Measurements from ENCODE around the gene CMIP. TPM values are rescaled to one million over a fixed set of nuclear protein-coding genes. Genes with fewer than 3 reads are reported as not detected.

The CMIP gene
- total and polyA plus RNA-seq, 3 donors from 2014 or later = 34.9 to 72.5 (median 42.0) TPM

GRCh38 chr16:81612351-81613163 is 167.9 kb downstream of the CMIP start:
- Histone ChIP-seq H3K27me3 (no peaks in the 10 kb centered on the region), H3K4me3 (no peak overlapping the region), H3K27ac (no peak overlapping the region), H3K9me3 (no peaks in the 10 kb centered on the region), H3K4me1 (peaks cover 6% of the 10 kb centered on the region), H3K36me3 (ENCODE audit: low read depth, missing control alignments) (no peaks in the 10 kb centered on the region)
- intact Hi-C loops (cut with DNase I; ENCODE audit: low total_unique reads) = loop anchor here (10.0 kb wide), 2 partner anchors 102 to 208 kb away; no protein-coding TSS in a partner anchor
- WGBS, 2 donors = 62 to 72% methylated on average over 14 to 17 of the region's 17 CpGs
- no peak for TF ChIP-seq POLR2A (IDR thresholded peaks at IDR 0.05)
- TF ChIP-seq, protein P1, sequence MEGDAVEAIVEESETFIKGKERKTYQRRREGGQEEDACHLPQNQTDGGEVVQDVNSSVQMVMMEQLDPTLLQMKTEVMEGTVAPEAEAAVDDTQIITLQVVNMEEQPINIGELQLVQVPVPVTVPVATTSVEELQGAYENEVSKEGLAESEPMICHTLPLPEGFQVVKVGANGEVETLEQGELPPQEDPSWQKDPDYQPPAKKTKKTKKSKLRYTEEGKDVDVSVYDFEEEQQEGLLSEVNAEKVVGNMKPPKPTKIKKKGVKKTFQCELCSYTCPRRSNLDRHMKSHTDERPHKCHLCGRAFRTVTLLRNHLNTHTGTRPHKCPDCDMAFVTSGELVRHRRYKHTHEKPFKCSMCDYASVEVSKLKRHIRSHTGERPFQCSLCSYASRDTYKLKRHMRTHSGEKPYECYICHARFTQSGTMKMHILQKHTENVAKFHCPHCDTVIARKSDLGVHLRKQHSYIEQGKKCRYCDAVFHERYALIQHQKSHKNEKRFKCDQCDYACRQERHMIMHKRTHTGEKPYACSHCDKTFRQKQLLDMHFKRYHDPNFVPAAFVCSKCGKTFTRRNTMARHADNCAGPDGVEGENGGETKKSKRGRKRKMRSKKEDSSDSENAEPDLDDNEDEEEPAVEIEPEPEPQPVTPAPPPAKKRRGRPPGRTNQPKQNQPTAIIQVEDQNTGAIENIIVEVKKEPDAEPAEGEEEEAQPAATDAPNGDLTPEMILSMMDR (IDR thresholded peaks at IDR 0.05) = no peak
- no peak for DNase-seq

DNA sequence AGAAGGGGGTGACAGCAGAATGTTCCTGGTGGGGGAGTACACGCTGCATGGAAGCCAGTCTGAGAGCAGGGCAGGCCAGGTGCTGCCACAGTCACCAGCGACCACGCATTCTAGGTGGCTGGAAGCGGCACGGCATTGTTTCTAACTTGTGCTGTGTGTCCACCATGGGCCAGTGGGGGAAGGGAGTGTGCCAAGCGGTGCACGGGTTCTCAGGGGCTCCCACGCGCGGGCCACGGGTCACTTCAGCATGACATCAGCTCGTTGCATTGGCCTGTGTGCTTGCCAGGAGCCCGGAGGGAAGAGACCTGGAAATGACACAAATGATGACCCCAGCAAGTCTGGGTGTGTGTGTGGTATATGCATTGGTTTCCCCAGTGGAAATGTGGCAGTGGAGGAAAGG is 169.6 kb downstream of the CMIP start:
- TF ChIP-seq, protein P1 (IDR thresholded peaks at IDR 0.05) = no peak
- TF ChIP-seq POLR2A (IDR thresholded peaks at IDR 0.05) = no peak
- peaks cover 6% of the 10 kb centered on the region for H3K4me1 ChIP-seq
- DNase-seq = no peak
- no peak overlapping the region for H3K27ac ChIP-seq
- intact Hi-C loops (cut with DNase I; ENCODE audit: low total_unique reads) = loop anchor here (10.0 kb wide), 2 partner anchors 101 to 209 kb away; no protein-coding TSS in a partner anchor
- no peak overlapping the region for H3K4me3 ChIP-seq
- WGBS, 2 donors = 78 to 94% methylated on average over 13 of the region's 13 CpGs
- H3K36me3 ChIP-seq (ENCODE audit: low read depth, missing control alignments) = no peaks in the 10 kb centered on the region
- H3K9me3 ChIP-seq = no peaks in the 10 kb centered on the region
- no peaks in the 10 kb centered on the region for H3K27me3 ChIP-seq

DNA sequence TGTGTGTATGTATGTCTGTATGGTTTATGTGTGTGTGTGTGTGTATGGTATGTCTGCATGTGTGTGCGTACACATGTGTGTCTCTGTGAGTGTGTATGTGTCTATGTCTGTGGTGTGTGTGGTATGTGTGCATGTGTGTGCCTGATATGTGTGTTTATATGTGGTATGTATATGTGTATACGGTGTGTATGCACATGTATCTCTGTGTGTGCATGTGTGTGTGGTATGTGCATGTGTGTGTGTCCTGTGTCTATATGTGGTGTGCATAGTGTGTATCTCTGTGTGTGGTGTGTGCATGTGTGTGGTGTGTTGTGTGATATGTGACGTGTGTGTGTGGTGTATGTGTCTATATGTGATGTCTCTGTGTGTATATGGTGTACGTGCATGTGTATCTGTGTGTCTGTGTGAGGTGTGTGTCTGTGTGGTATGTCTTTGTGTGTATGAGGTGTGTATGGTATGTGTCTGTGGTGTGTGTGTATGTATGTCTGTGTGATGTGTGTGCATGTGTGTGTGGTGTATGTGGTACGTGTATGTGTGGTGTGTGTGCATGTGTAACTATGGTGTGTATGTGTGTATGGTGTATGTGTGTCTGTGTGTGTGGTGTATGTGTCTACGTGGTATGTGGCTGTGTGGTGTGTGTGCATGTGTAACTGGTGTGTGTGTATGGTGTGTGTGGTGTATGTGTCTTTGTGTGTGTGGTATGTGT is 170.2 kb downstream of the CMIP start:
- H3K9me3 ChIP-seq = no peaks in the 10 kb centered on the region
- no peaks in the 10 kb centered on the region for H3K27me3 ChIP-seq
- intact Hi-C loops (cut with DNase I; ENCODE audit: low total_unique reads) = loop anchor here (10.0 kb wide), 2 partner anchors 100 to 210 kb away; no protein-coding TSS in a partner anchor
- no peak overlapping the region for H3K27ac ChIP-seq
- peaks cover 6% of the 10 kb centered on the region for H3K4me1 ChIP-seq
- no peak for DNase-seq
- WGBS, 2 donors = 94 to 95% methylated on average over 6 of the region's 6 CpGs
- TF ChIP-seq, protein P1 (IDR thresholded peaks at IDR 0.05) = no peak
- no peak for TF ChIP-seq POLR2A (IDR thresholded peaks at IDR 0.05)
- H3K4me3 ChIP-seq = no peak overlapping the region
- no peaks in the 10 kb centered on the region for H3K36me3 ChIP-seq (ENCODE audit: low read depth, missing control alignments)

DNA sequence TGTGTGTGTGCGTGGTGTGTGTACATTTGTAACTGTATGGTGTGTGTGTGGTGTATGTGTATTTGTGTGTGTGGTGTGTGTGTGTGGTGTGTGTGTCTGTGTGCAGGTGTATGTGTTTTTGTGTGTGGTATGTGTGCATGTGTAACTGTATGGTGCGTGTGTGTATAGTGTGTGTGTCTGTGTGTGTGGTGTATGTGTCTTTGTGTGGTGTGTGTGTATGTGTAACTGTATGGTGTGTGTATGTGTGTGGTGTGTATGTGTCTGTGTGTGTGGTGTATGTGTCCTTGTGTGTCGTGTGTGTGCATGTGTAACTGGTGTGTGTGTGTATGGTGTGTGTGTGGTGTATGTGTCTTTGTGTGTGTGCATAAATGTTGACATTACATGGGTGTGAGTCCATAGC is 170.8 kb downstream of the CMIP start:
- H3K36me3 ChIP-seq (ENCODE audit: low read depth, missing control alignments) = no peaks in the 10 kb centered on the region
- peaks cover 6% of the 10 kb centered on the region for H3K4me1 ChIP-seq
- TF ChIP-seq POLR2A (IDR thresholded peaks at IDR 0.05) = no peak
- TF ChIP-seq, protein P1 (IDR thresholded peaks at IDR 0.05) = no peak
- DNase-seq = no peak
- no peaks in the 10 kb centered on the region for H3K27me3 ChIP-seq
- no peak overlapping the region for H3K27ac ChIP-seq
- WGBS, 2 donors = 84 to 94% methylated on average over 3 of the region's 3 CpGs
- H3K4me3 ChIP-seq = no peak overlapping the region
- no peaks in the 10 kb centered on the region for H3K9me3 ChIP-seq
- intact Hi-C loops (cut with DNase I; ENCODE audit: low total_unique reads) = loop anchor here (10.0 kb wide), 2 partner anchors 99 to 211 kb away; no protein-coding TSS in a partner anchor
